Kidney epithelial cell (primary cell): ENCODE measurements around the gene EYA4. TPM values are rescaled to one million over a fixed set of nuclear protein-coding genes. Genes with fewer than 3 reads are reported as not detected.

Source experiments
- DNase-seq: peaks from one replicate; pipeline ENCODE4 v3.0.0-alpha.2; 2010; ENCODE audit warnings: low read depth
- H3K27me3 ChIP-seq: 2 replicates; pipeline ENCODE4 v1.6.0; 2011; ENCODE audit warnings: low read length; ENCODE audit not compliant: control insufficient read depth, insufficient read depth
- H3K36me3 ChIP-seq: 2 replicates; pipeline ENCODE4 v1.5.1; 2011; ENCODE audit warnings: low read length; ENCODE audit not compliant: control insufficient read depth, insufficient read depth
- H3K4me3 ChIP-seq: 2 replicates; pipeline ENCODE4 v1.5.1; 2011; ENCODE audit warnings: low read depth, mild to moderate bottlenecking, control low read depth, low read length
- CTCF ChIP-seq: IDR thresholded peaks from 2 replicates; pipeline ENCODE4 v1.5.1; 2011; ENCODE audit warnings: mild to moderate bottlenecking, moderate library complexity, low read length, control low read depth, inconsistent platforms; ENCODE audit not compliant: insufficient read depth, poor library complexity, severe bottlenecking
- total RNA-seq: library from RNA; depleted of rRNA; stranded (reverse); fragments of >200 nt; gene quantifications from 2 replicates; pipeline ENCODE4 v1.2.3, GENCODE V29; 2015

EYA4 gene
- total RNA-seq, 1 donor from 2014 or later, result 0.58 TPM

DNA sequence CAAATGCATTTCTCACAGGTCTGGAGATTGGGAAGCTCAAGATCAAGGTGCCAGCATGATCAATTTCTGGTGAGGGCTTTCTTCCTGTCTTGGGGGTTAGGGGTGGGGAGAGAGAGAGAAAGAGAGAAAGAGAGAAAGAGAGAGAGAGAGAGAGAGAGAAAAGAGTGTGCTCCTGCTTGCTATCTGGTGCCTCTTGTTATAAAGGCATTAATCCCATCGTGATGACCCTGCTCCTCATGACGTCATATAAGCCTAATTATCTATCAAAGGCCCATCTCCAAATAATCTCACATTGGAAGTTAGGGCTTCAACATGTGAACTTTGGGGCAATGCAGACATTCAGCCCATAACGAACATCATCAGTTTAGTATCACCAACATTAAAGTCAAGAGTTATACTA is 114.8 kb downstream of the EYA4 start:
- no peak for DNase-seq
- H3K4me3 ChIP-seq, result no peak overlapping the region

GRCh38 chr6:133358574-133359150 is 117.5 kb downstream of the EYA4 start:
- no peak for TF ChIP-seq CTCF
- H3K36me3 ChIP-seq, result no peaks in the 10 kb centered on the region
- H3K4me3 ChIP-seq, result no peak overlapping the region
- no peak for DNase-seq
- no peaks in the 10 kb centered on the region for H3K27me3 ChIP-seq

More for the DNA sequence above, 114.8 kb downstream of the EYA4 start:
- Histone ChIP-seq H3K36me3 (no peaks in the 10 kb centered on the region), H3K27me3 (no peaks in the 10 kb centered on the region)
- no peak for TF ChIP-seq CTCF

GRCh38 chr6:133359256-133359655 is 118.1 kb downstream of the EYA4 start:
- Histone ChIP-seq H3K4me3 (no peak overlapping the region), H3K27me3 (no peaks in the 10 kb centered on the region), H3K36me3 (no peaks in the 10 kb centered on the region)
- TF ChIP-seq CTCF, result no peak
- DNase-seq, result no peak

DNA sequence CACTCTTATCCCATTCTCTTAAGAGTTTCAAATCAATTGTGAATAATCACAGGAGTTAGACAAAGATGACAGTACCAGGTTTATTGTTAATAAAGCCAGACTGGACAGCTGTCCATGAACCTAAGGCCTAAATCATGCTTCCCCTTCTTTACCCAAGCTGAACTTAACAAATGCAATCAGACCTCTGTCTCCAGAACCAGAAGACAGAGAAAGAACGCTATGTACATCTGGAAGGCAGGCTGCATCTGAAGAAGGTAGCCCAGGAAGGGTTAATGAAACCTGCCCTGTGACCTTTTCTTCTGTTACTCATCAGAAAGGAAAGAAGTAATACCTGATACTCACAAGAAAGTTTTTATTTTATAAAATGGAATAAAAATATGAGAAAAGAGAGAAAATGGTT is 118.6 kb downstream of the EYA4 start:
- H3K36me3 ChIP-seq, result no peaks in the 10 kb centered on the region
- H3K4me3 ChIP-seq, result no peak overlapping the region
- TF ChIP-seq CTCF, result no peak
- H3K27me3 ChIP-seq, result no peaks in the 10 kb centered on the region
- no peak for DNase-seq

- Histone ChIP-seq H3K4me3 (no peak overlapping the region), H3K27me3 (no peaks in the 10 kb centered on the region), H3K36me3 (no peaks in the 10 kb centered on the region)
- DNase-seq, result no peak
- no peak for TF ChIP-seq CTCF
These were observed 119.0 kb downstream of the EYA4 start for GRCh38 chr6:133360194-133360593.

DNA sequence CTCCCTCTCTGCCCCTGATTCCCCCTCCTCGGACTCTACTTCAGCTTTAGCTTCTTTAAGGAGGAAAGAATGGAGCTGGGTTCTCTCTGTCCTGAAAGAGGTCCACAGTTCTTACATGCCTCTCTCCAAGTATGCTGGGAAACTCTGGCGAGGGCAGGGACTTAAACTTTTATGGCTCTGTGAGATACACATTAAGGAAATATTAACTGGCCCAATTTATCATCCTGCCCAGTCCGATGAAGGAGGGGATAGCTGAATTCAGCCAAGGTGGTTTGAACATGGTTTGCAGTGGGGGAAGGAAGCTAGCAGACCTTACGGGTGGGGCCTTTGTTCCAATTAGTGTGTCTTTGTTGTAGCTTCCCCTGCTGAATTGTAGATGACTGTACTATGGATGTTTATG is 121.7 kb downstream of the EYA4 start:
- TF ChIP-seq CTCF, result no peak
- DNase-seq, result no peak
- Histone ChIP-seq H3K36me3 (no peaks in the 10 kb centered on the region), H3K27me3 (no peaks in the 10 kb centered on the region), H3K4me3 (no peak overlapping the region)
